ENCODE measurements around the gene ARID1A. TPM values are rescaled to one million over a fixed set of nuclear protein-coding genes. Genes with fewer than 3 reads are reported as not detected.

ARID1A gene
- total and polyA plus RNA-seq, 12 donors: 11.3 to 90.3 (median 51.1) TPM

- no peaks in the 10 kb centered on the region for H3K27me3 ChIP-seq
- TF ChIP-seq POLR2A (IDR thresholded peaks at IDR 0.05) (no peak), CTCF (IDR thresholded peaks at IDR 0.05) (no peak)
- H3K4me1 ChIP-seq (replicated peaks in 1 of 2): peaks cover 16 to 39% of the 10 kb centered on the region in 2 donors
- no peaks in the 10 kb centered on the region for H3K9me3 ChIP-seq (replicated peaks in 1 of 3)
- DNase-seq: no peak
- H3K27ac ChIP-seq: peak overlapping the region in 2 of 5 donors; percentile 49 to 90
- intact Hi-C loops (cut with DNase I): no loop called here
- H3K4me3 ChIP-seq: peak overlapping the region in 2 of 4 donors; percentile 50 to 89
- H3K36me3 ChIP-seq (replicated peaks in 1 of 2): no peaks in the 10 kb centered on the region
- 9 to 13% (median 10%) methylated on average over 9 to 17 of the region's 17 CpGs for WGBS, 4 donors
These were observed 131.3 kb downstream of the ARID1A start for GRCh38 chr1:26827106-26827604.

GRCh38 chr1:26827663-26828062 lies 131.8 kb downstream of the ARID1A start:
- H3K4me1 ChIP-seq (replicated peaks in 1 of 2): peaks cover 16 to 39% of the 10 kb centered on the region in 2 donors

GRCh38 chr1:26828411-26828991 lies 132.7 kb downstream of the ARID1A start:
- intact Hi-C loops (cut with DNase I): no loop called here
- no peaks in the 10 kb centered on the region for H3K9me3 ChIP-seq (replicated peaks in 1 of 3)

More at GRCh38 chr1:26827663-26828062, 131.8 kb downstream of the ARID1A start:
- H3K4me3 ChIP-seq: peak overlapping the region in 1 of 4 donors; percentile 89
- H3K9me3 ChIP-seq (replicated peaks in 1 of 3): no peaks in the 10 kb centered on the region
- no peaks in the 10 kb centered on the region for H3K27me3 ChIP-seq
- no peak for DNase-seq
- intact Hi-C loops (cut with DNase I): no loop called here
- H3K27ac ChIP-seq: peak overlapping the region in 1 of 5 donors; percentile 49
- 56 to 69% (median 60%) methylated on average over 11 of the region's 11 CpGs for WGBS, 4 donors
- TF ChIP-seq CTCF (IDR thresholded peaks at IDR 0.05) (no peak), POLR2A (IDR thresholded peaks at IDR 0.05) (no peak)
- H3K36me3 ChIP-seq (replicated peaks in 1 of 2): no peaks in the 10 kb centered on the region

More at GRCh38 chr1:26828411-26828991, 132.7 kb downstream of the ARID1A start:
- Histone ChIP-seq H3K36me3 (replicated peaks in 1 of 2) (peaks cover 0 to 5% of the 10 kb centered on the region in 2 donors), H3K4me3 (no peak overlapping the region), H3K4me1 (replicated peaks in 1 of 2) (peaks cover 16 to 39% of the 10 kb centered on the region in 2 donors), H3K27ac (peak overlapping the region in 1 of 5 donors; percentile 41), H3K27me3 (no peaks in the 10 kb centered on the region)
- DNase-seq: no peak
- no peak for TF ChIP-seq POLR2A (IDR thresholded peaks at IDR 0.05)
- TF ChIP-seq CTCF (IDR thresholded peaks at IDR 0.05): no peak
- WGBS, 4 donors: 59 to 68% (median 63%) methylated on average over 3 to 4 of the region's 4 CpGs
